ENCODE data around the gene ASIC2. TPM values are rescaled to one million over a fixed set of nuclear protein-coding genes. Genes with fewer than 3 reads are reported as not detected.

The ASIC2 gene
- total and polyA plus RNA-seq, 7 donors, result under 0.01 to 0.60 (median 0.19) TPM; not detected in 3

GRCh38 chr17:33214996-33215395 is 78.1 kb downstream of the ASIC2 start:
- Histone ChIP-seq H3K4me3 (no peak overlapping the region), H3K36me3 (no peaks in the 10 kb centered on the region), H3K27ac (no peak overlapping the region), H3K4me1 (no peaks in the 10 kb centered on the region), H3K9me3 (no peaks in the 10 kb centered on the region), H3K27me3 (peaks cover 0 to 5% (median 0%) of the 10 kb centered on the region in 3 donors)
- no peak for DNase-seq
- intact Hi-C loops (cut with DNase I), result no loop called here
- TF ChIP-seq POLR2AphosphoS5 (IDR thresholded peaks at IDR 0.05), result no peak
- no peak for TF ChIP-seq POLR2A (IDR thresholded peaks at IDR 0.05)
- no peak for TF ChIP-seq CTCF (IDR thresholded peaks at IDR 0.05)
- no peak for TF ChIP-seq EP300 (IDR thresholded peaks at IDR 0.05)
- 72 to 77% methylated on average over 2 of the region's 2 CpGs for WGBS, 2 donors

- TF ChIP-seq CTCF (IDR thresholded peaks at IDR 0.05) (no peak), POLR2AphosphoS5 (IDR thresholded peaks at IDR 0.05) (no peak), POLR2A (IDR thresholded peaks at IDR 0.05) (no peak), EP300 (IDR thresholded peaks at IDR 0.05) (no peak)
- Histone ChIP-seq H3K27ac (no peak overlapping the region), H3K4me3 (no peak overlapping the region), H3K36me3 (no peaks in the 10 kb centered on the region), H3K9me3 (no peaks in the 10 kb centered on the region), H3K27me3 (peaks cover 0 to 5% (median 0%) of the 10 kb centered on the region in 3 donors), H3K4me1 (no peaks in the 10 kb centered on the region)
- 66 to 85% methylated on average over 2 of the region's 2 CpGs for WGBS, 2 donors
- no peak for DNase-seq
- intact Hi-C loops (cut with DNase I), result no loop called here
Measured at GRCh38 chr17:33210285-33210684, 82.8 kb downstream of the ASIC2 start.

- Histone ChIP-seq H3K9me3 (no peaks in the 10 kb centered on the region), H3K4me1 (no peaks in the 10 kb centered on the region), H3K36me3 (no peaks in the 10 kb centered on the region), H3K27me3 (peaks cover 0 to 5% (median 0%) of the 10 kb centered on the region in 3 donors), H3K27ac (no peak overlapping the region), H3K4me3 (no peak overlapping the region)
- no peak for TF ChIP-seq POLR2AphosphoS5 (IDR thresholded peaks at IDR 0.05)
- no peak for TF ChIP-seq POLR2A (IDR thresholded peaks at IDR 0.05)
- no peak for TF ChIP-seq EP300 (IDR thresholded peaks at IDR 0.05)
- TF ChIP-seq CTCF (IDR thresholded peaks at IDR 0.05), result no peak
- no peak for DNase-seq
- intact Hi-C loops (cut with DNase I), result no loop called here
- WGBS, 2 donors, result 34 to 46% methylated on average over 2 of the region's 2 CpGs
Measured at GRCh38 chr17:33209671-33210070, 83.4 kb downstream of the ASIC2 start.

- H3K27me3 ChIP-seq, result peaks cover 0 to 5% (median 0%) of the 10 kb centered on the region in 3 donors
- intact Hi-C loops (cut with DNase I), result no loop called here
- no peak for DNase-seq
- H3K4me3 ChIP-seq, result no peak overlapping the region
- no peak overlapping the region for H3K27ac ChIP-seq
- TF ChIP-seq EP300 (IDR thresholded peaks at IDR 0.05) (no peak), POLR2AphosphoS5 (IDR thresholded peaks at IDR 0.05) (no peak), POLR2A (IDR thresholded peaks at IDR 0.05) (no peak), CTCF (IDR thresholded peaks at IDR 0.05) (no peak)
- H3K4me1 ChIP-seq, result no peaks in the 10 kb centered on the region
- WGBS, 2 donors, result 90 to 96% methylated on average over 4 of the region's 4 CpGs
- H3K9me3 ChIP-seq, result no peaks in the 10 kb centered on the region
- H3K36me3 ChIP-seq, result no peaks in the 10 kb centered on the region
Measured at GRCh38 chr17:33207231-33207630, 85.9 kb downstream of the ASIC2 start.

GRCh38 chr17:33205552-33205951 is 87.5 kb downstream of the ASIC2 start:
- H3K36me3 ChIP-seq, result no peaks in the 10 kb centered on the region
- no peak overlapping the region for H3K27ac ChIP-seq
- intact Hi-C loops (cut with DNase I), result no loop called here
- H3K9me3 ChIP-seq, result no peaks in the 10 kb centered on the region
- no peak overlapping the region for H3K4me3 ChIP-seq
- H3K27me3 ChIP-seq, result no peaks in the 10 kb centered on the region
- 86 to 87% methylated on average over 8 of the region's 8 CpGs for WGBS, 2 donors
- H3K4me1 ChIP-seq, result no peaks in the 10 kb centered on the region
- DNase-seq, result no peak
- no peak for TF ChIP-seq EP300 (IDR thresholded peaks at IDR 0.05)
- TF ChIP-seq POLR2AphosphoS5 (IDR thresholded peaks at IDR 0.05), result no peak
- no peak for TF ChIP-seq POLR2A (IDR thresholded peaks at IDR 0.05)
- TF ChIP-seq CTCF (IDR thresholded peaks at IDR 0.05), result no peak

All from sigmoid colon (tissue), 7 donors.